GM23338 (cell line): ENCODE measurements around the gene LRMDA. TPM values are rescaled to one million over a fixed set of nuclear protein-coding genes. Genes with fewer than 3 reads are reported as not detected.

ENCODE experiments used
- ATAC-seq: fragments of 200-7000 bp; cut with Tn5 transposase; 3 replicates; pipeline ENCODE4 v1.9.1; 2020
- DNase-seq: peaks from one replicate; pipeline ENCODE4 v3.0.0-alpha.2; 2015; ENCODE audit warnings: low spot score
- H2AFZ ChIP-seq: fragments of 200-600 bp; sonication (generic); 2 replicates; pipeline ENCODE4 v1.8.0; 2016; ENCODE audit warnings: antibody characterized with exemption, mild to moderate bottlenecking, moderate library complexity
- H3F3A ChIP-seq: fragments of 200-600 bp; sonication (generic); replicated peaks from 2 replicates; pipeline ENCODE4 v1.8.0; 2017; ENCODE audit warnings: antibody characterized with exemption, mixed run types, low read depth
- H3K27ac ChIP-seq: fragments of 200-600 bp; sonication (generic); 2 replicates; pipeline ENCODE4 v1.6.1; 2016; ENCODE audit warnings: low read depth
- H3K27me3 ChIP-seq: fragments of 200-600 bp; sonication (generic); 2 replicates; pipeline ENCODE4 v1.8.0; 2016; ENCODE audit warnings: mild to moderate bottlenecking, mixed run types, moderate library complexity; ENCODE audit not compliant: insufficient read depth
- H3K36me3 ChIP-seq: fragments of 200-600 bp; sonication (generic); 2 replicates; pipeline ENCODE4 v1.8.0; 2016; ENCODE audit warnings: mild to moderate bottlenecking; ENCODE audit not compliant: insufficient read depth
- H3K4me1 ChIP-seq: fragments of 200-600 bp; sonication (generic); 2 replicates; pipeline ENCODE4 v1.8.0; 2016; ENCODE audit warnings: mild to moderate bottlenecking, moderate library complexity; ENCODE audit not compliant: insufficient read depth
- H3K4me2 ChIP-seq: fragments of 200-600 bp; sonication (generic); 2 replicates; pipeline ENCODE4 v1.7.1; 2017; ENCODE audit warnings: mixed run types
- H3K4me3 ChIP-seq: fragments of 200-600 bp; sonication (generic); 2 replicates; pipeline ENCODE4 v1.6.1; 2016; ENCODE audit warnings: mixed run types
- H3K79me2 ChIP-seq: fragments of 200-600 bp; sonication (generic); replicated peaks from 2 replicates; pipeline ENCODE4 v1.8.0; 2017; ENCODE audit warnings: mild to moderate bottlenecking; ENCODE audit not compliant: insufficient read depth
- H3K9me2 ChIP-seq: fragments of 200-600 bp; sonication (generic); 2 replicates; pipeline ENCODE4 v1.8.0; 2017; ENCODE audit not compliant: insufficient read depth
- H4K20me1 ChIP-seq: fragments of 200-600 bp; sonication (generic); replicated peaks from 2 replicates; pipeline ENCODE4 v1.8.0; 2017; ENCODE audit warnings: mild to moderate bottlenecking; ENCODE audit not compliant: insufficient read depth
- H3K27ac Mint-ChIP-seq: 2 replicates; pipeline ENCODE4 v1.8.0; 2020; ENCODE audit warnings: inconsistent platforms, mild to moderate bottlenecking, moderate library complexity, mixed read lengths
- H3K27me3 Mint-ChIP-seq: 3 replicates; pipeline ENCODE4 v1.8.0; 2022; ENCODE audit warnings: low read depth, mild to moderate bottlenecking, moderate library complexity, mixed read lengths, inconsistent platforms; ENCODE audit not compliant: insufficient read depth, poor library complexity
- H3K36me3 Mint-ChIP-seq: 3 replicates; pipeline ENCODE4 v1.8.0; 2021; ENCODE audit warnings: low read depth, mild to moderate bottlenecking, inconsistent platforms, moderate library complexity, mixed read lengths
- H3K4me1 Mint-ChIP-seq: 3 replicates; pipeline ENCODE4 v1.8.0; 2020; ENCODE audit warnings: mild to moderate bottlenecking, inconsistent platforms, mixed read lengths
- H3K4me3 Mint-ChIP-seq: 3 replicates; pipeline ENCODE4 v1.8.0; 2021; ENCODE audit warnings: moderate library complexity, mild to moderate bottlenecking, inconsistent platforms, mixed read lengths
- H3K9me3 Mint-ChIP-seq: 3 replicates; pipeline ENCODE4 v1.8.0; 2020; ENCODE audit warnings: moderate library complexity, mild to moderate bottlenecking, inconsistent platforms, mixed read lengths
- CREB1 ChIP-seq: fragments of 250-450 bp; sonication (Bioruptor Pico); IDR thresholded peaks from 2 replicates; pipeline ENCODE4 v1.5.0; 2020; ENCODE audit warnings: low read depth, mild to moderate bottlenecking, moderate library complexity
- CTCF ChIP-seq, 2 experiments: fragments of 200-600 bp in 1 of 2; sonication (generic) in 1 of 2; conservative IDR thresholded peaks; 2 replicates each; pipeline versions ENCODE4 v1.5.1 to v1.6.1; 2016 to 2017; ENCODE audit warnings: antibody characterized with exemption in 2 of 2, low read depth in 2 of 2, mild to moderate bottlenecking in 2 of 2, moderate library complexity in 1 of 2
- ETS1 ChIP-seq: IDR thresholded peaks from 2 replicates; pipeline ENCODE4 v1.6.1; 2016; ENCODE audit warnings: antibody characterized with exemption
- EZH2 ChIP-seq: fragments of 200-600 bp; sonication (generic); IDR thresholded peaks from one replicate; pipeline ENCODE4 v1.8.0; 2017; ENCODE audit warnings: antibody characterized with exemption, mild to moderate bottlenecking, low read depth; ENCODE audit not compliant: unreplicated experiment
- EZH2phosphoT487 ChIP-seq: fragments of 200-600 bp; sonication (generic); IDR thresholded peaks from one replicate; pipeline ENCODE4 v1.8.1; 2018; ENCODE audit warnings: antibody characterized with exemption; ENCODE audit not compliant: unreplicated experiment
- JUNB ChIP-seq: IDR thresholded peaks from one replicate; pipeline ENCODE4 v1.6.1; 2016; ENCODE audit warnings: antibody characterized with exemption; ENCODE audit not compliant: unreplicated experiment
- NANOG ChIP-seq: IDR thresholded peaks from 2 replicates; pipeline ENCODE4 v1.6.1; 2016; ENCODE audit warnings: antibody characterized with exemption, borderline replicate concordance
- POLR2AphosphoS5 ChIP-seq: IDR thresholded peaks from 2 replicates; pipeline ENCODE4 v1.6.1; 2016; ENCODE audit warnings: antibody characterized with exemption, low read depth
- STAT1 ChIP-seq: IDR thresholded peaks from one replicate; pipeline ENCODE4 v1.6.1; 2016; ENCODE audit warnings: antibody characterized with exemption; ENCODE audit not compliant: unreplicated experiment
- ZNF114 ChIP-seq: fragments of 250-450 bp; sonication (Bioruptor Pico); IDR thresholded peaks from 2 replicates; pipeline ENCODE4 v1.5.0; 2020; ENCODE audit warnings: mild to moderate bottlenecking, moderate library complexity
- ZNF331 ChIP-seq: fragments of 250-450 bp; sonication (Bioruptor Pico); IDR thresholded peaks from 2 replicates; pipeline ENCODE4 v1.5.0; 2020; ENCODE audit warnings: low read depth, mild to moderate bottlenecking, moderate library complexity
- ZNF462 ChIP-seq: fragments of 250-450 bp; sonication (Bioruptor Pico); IDR thresholded peaks from 2 replicates; pipeline ENCODE4 v1.5.0; 2020; ENCODE audit warnings: mild to moderate bottlenecking, moderate library complexity
- polyA plus RNA-seq: library from polyadenylated mRNA; unstranded; fragments of >200 nt; fragmentation: Nextera tagmentation; extraction: Ambion mirVana; gene quantifications from 2 replicates; pipeline ENCODE4 v1.2.1, GENCODE V29; 2016
- total RNA-seq: library from RNA; depleted of rRNA; stranded (reverse); fragments of >200 nt; shearing (Covaris generic); gene quantifications from 2 replicates; pipeline ENCODE4 v1.2.3, GENCODE V29; 2014

Gene LRMDA
- total and polyA plus RNA-seq, 2 experiments from 2014 or later: 0.90 to 1.8 TPM

GRCh38 chr10:75432176-75432575, 752 bp downstream of the LRMDA start:
- TF ChIP-seq STAT1 (no peak), EZH2phosphoT487 (no peak), EZH2 (peak; percentile 3)
- ATAC-seq: peak; percentile 10
- peaks cover 29% of the 10 kb centered on the region for H4K20me1 ChIP-seq
- H2AFZ ChIP-seq: no peak overlapping the region
- H3K27ac Mint-ChIP-seq: no peak overlapping the region
- no peaks in the 10 kb centered on the region for H3K79me2 ChIP-seq
- H3K9me3 Mint-ChIP-seq: no peaks in the 10 kb centered on the region; the same call in 2 of the 3 replicates
- H3K36me3 Mint-ChIP-seq: no peaks in the 10 kb centered on the region; the same call in 2 of the 3 replicates
- H3F3A ChIP-seq: peaks cover 6% of the 10 kb centered on the region; the same call in 1 of the 2 replicates
- no peaks in the 10 kb centered on the region for H3K9me2 ChIP-seq
- H3K27me3 Mint-ChIP-seq: peaks cover 77% of the 10 kb centered on the region
- H3K4me1 Mint-ChIP-seq: peaks cover 38% of the 10 kb centered on the region
- H3K4me3 Mint-ChIP-seq: peak overlapping the region; percentile 71
- H3K27ac ChIP-seq: no peak overlapping the region
- H3K27me3 ChIP-seq: peaks cover 100% of the 10 kb centered on the region
- H3K4me2 ChIP-seq: peak overlapping the region; percentile 84
- no peak for DNase-seq
- H3K4me1 ChIP-seq: peaks cover 43% of the 10 kb centered on the region
- no peaks in the 10 kb centered on the region for H3K36me3 ChIP-seq
- H3K4me3 ChIP-seq: peak overlapping the region; percentile 59

- Mint-ChIP-seq H3K9me3 (no peaks in the 10 kb centered on the region; the same call in 2 of the 3 replicates), H3K4me1 (peaks cover 36% of the 10 kb centered on the region), H3K36me3 (no peaks in the 10 kb centered on the region; the same call in 2 of the 3 replicates), H3K4me3 (peak overlapping the region; percentile 71; the same call in 2 of the 3 replicates), H3K27me3 (peaks cover 78% of the 10 kb centered on the region), H3K27ac (no peak overlapping the region)
- Histone ChIP-seq H3K4me3 (peak overlapping the region; percentile 44), H3K4me1 (peaks cover 40% of the 10 kb centered on the region), H3K4me2 (peak overlapping the region; percentile 73), H3F3A (peaks cover 6% of the 10 kb centered on the region; the same call in 1 of the 2 replicates), H3K79me2 (no peaks in the 10 kb centered on the region), H3K9me2 (no peaks in the 10 kb centered on the region), H4K20me1 (peaks cover 29% of the 10 kb centered on the region; the same call in 1 of the 2 replicates), H3K27me3 (peaks cover 100% of the 10 kb centered on the region), H2AFZ (no peak overlapping the region), H3K36me3 (no peaks in the 10 kb centered on the region), H3K27ac (no peak overlapping the region)
- peak; percentile 8 for ATAC-seq
- DNase-seq: no peak
- TF ChIP-seq NANOG: no peak
- TF ChIP-seq CREB1: no peak
- no peak for TF ChIP-seq JUNB
- no peak for TF ChIP-seq EZH2phosphoT487
- no peak for TF ChIP-seq STAT1
- no peak for TF ChIP-seq POLR2AphosphoS5
- TF ChIP-seq ETS1: no peak
- no peak for TF ChIP-seq ZNF114 (CRISPR knock-in tag)
- TF ChIP-seq ZNF462: no peak
- no peak for TF ChIP-seq CTCF (conservative IDR thresholded peaks at IDR 0.05; ENCODE audit: low read depth in 2 of 2)
- TF ChIP-seq ZNF331: no peak
- TF ChIP-seq EZH2: no peak
Observed at GRCh38 chr10:75432763-75433162, 1.3 kb downstream of the LRMDA start.
